IPS-15b (cell line): ENCODE data around the gene ATG7.
"Not testable (repeated sequence)": the region's sequence is repeated elsewhere in the genome, so short reads cannot be mapped to it uniquely, and the experiment has no call there.

Experiments used
- H3K27me3 ChIP-seq: one replicate; pipeline ENCODE4 v1.6.1; 2013; ENCODE audit warnings: low read length; ENCODE audit not compliant: control insufficient read depth, insufficient read depth
- H3K36me3 ChIP-seq: one replicate; pipeline ENCODE4 v1.6.1; 2013; ENCODE audit warnings: low read length; ENCODE audit not compliant: control insufficient read depth, insufficient read depth
- H3K4me1 ChIP-seq: one replicate; pipeline ENCODE4 v1.6.1; 2013; ENCODE audit warnings: mild to moderate bottlenecking, low read length; ENCODE audit not compliant: control insufficient read depth, insufficient read depth
- H3K4me3 ChIP-seq: one replicate; pipeline ENCODE4 v1.5.1; 2013; ENCODE audit warnings: low read depth, low read length
- H3K9ac ChIP-seq: one replicate; pipeline ENCODE4 v1.6.1; 2013; ENCODE audit warnings: low read depth, mild to moderate bottlenecking, low read length
- H3K9me3 ChIP-seq: one replicate; pipeline ENCODE4 v1.6.1; 2013; ENCODE audit warnings: mild to moderate bottlenecking, low read length; ENCODE audit not compliant: control insufficient read depth, insufficient read depth

The ATG7 gene

GRCh38 chr3:11591391-11592282 is 319.4 kb downstream of the ATG7 start:
- peaks cover 37% of the 10 kb centered on the region for H3K4me1 ChIP-seq
- H3K27me3 ChIP-seq = no peaks in the 10 kb centered on the region
- no peaks in the 10 kb centered on the region for H3K9me3 ChIP-seq
- H3K9ac ChIP-seq = no peak overlapping the region
- H3K36me3 ChIP-seq = no peaks in the 10 kb centered on the region
- H3K4me3 ChIP-seq = no peak overlapping the region

DNA sequence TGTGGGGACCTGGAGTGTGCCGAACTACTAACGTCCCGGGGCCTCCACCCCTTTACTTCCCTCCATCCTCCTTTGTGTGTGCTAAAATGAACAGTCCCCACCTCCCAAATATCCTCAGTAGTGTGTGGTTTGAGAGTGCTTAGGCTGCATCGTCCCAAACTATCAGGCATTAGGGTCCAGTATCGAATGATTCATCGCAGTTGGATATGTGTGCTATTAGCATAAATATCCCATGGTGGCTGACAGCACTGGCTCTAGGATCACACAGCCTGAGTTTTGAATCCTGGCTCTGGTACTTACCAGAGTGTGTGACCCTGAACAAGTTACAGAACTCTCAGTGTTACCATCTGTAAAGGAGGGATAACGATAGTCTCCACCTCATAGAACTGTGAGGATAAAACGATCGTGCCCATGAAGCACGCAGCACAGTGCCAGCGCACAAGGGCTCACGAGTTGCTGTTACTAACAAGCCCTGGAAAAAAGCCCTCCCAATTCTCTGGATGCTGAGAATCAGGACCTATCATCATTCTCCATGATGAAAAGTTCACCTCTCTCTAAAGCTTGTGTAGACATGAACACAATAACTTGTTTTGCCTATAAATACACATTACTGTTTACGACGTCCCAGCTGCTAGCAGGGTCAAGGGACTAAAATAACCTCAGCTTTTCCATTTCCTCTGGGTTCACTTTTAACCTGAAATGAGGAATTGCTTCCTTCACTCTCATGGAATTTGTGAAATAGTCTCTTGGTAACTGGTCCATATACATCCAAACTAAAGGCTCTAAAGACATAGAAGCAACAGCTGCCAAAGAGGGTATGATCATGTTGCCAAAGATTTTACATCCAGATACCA is 320.5 kb downstream of the ATG7 start:
- peaks cover 37% of the 10 kb centered on the region for H3K4me1 ChIP-seq

DNA sequence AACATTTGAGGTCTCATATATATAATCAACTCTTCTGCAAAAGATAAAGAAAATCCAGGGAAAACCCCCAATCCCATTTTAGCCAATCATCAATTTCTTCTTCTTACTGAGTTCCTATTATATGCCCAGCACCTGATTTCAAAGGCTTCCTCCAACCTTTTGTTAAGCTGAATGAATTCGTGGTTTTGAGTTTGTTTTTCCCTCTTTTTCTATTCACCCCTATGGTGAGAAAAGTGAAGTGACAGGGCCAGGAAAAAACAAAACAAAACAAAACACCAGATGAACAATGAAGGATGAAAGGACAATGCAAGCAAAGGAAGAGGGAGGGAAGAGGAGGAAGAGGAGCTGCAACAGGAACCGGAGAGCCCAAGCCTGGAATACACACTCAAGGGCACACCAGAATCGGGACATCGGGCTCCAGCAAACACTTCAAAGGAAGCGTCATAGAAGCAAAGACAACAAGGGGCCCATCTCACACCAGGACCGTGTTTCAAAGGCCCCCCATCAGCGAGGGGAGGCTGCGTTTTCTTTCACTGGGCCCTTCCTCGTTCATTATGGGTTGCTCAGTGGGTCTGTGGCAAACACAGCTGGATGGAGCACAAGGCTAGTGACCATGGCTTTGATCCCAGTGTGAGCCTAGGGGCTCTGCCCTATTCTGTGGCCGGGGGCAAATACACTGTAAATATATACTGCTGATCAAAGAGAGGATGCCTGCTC is 321.3 kb downstream of the ATG7 start:
- no peaks in the 10 kb centered on the region for H3K36me3 ChIP-seq
- H3K9ac ChIP-seq = no peak overlapping the region
- no peaks in the 10 kb centered on the region for H3K9me3 ChIP-seq
- no peaks in the 10 kb centered on the region for H3K27me3 ChIP-seq
- peaks cover 37% of the 10 kb centered on the region for H3K4me1 ChIP-seq
- no peak overlapping the region for H3K4me3 ChIP-seq

More for the DNA sequence above, 320.5 kb downstream of the ATG7 start:
- Histone ChIP-seq H3K36me3 (no peaks in the 10 kb centered on the region), H3K9me3 (no peaks in the 10 kb centered on the region), H3K4me3 (no peak overlapping the region), H3K27me3 (no peaks in the 10 kb centered on the region), H3K9ac (no peak overlapping the region)

GRCh38 chr3:11595024-11595423 is 322.8 kb downstream of the ATG7 start:
- H3K27me3 ChIP-seq, H3K9me3 ChIP-seq, H3K9ac ChIP-seq, H3K4me3 ChIP-seq, H3K36me3 ChIP-seq: not testable (repeated sequence)
- peaks cover 38% of the 10 kb centered on the region for H3K4me1 ChIP-seq

DNA sequence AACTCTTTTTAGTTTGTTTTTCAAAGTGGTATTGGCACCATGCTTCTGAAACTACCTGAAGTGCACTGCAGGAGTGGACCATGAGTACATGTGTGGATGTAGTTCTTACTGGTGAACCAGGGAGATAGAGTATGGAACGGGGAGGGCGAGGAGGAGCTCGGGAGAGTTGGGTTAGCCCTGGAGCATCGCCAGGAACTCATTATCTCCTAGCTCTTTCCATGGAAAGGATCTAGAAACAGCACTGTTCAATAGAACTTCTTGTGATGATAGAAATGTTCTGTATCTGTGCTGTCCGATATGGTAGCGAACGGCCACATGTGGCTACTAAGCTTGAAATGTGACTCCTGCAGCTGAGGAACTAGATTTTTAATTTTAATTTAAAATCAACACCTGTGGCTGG is 324.2 kb downstream of the ATG7 start:
- H3K4me1 ChIP-seq = peaks cover 40% of the 10 kb centered on the region
- H3K4me3 ChIP-seq = no peak overlapping the region
- H3K9ac ChIP-seq = no peak overlapping the region
- no peaks in the 10 kb centered on the region for H3K27me3 ChIP-seq
- H3K36me3 ChIP-seq = no peaks in the 10 kb centered on the region
- no peaks in the 10 kb centered on the region for H3K9me3 ChIP-seq

GRCh38 chr3:11600501-11601282 is 328.5 kb downstream of the ATG7 start:
- H3K9ac ChIP-seq = no peak overlapping the region
- H3K9me3 ChIP-seq = no peaks in the 10 kb centered on the region
- H3K4me1 ChIP-seq = peaks cover 30% of the 10 kb centered on the region
- H3K36me3 ChIP-seq = no peaks in the 10 kb centered on the region
- H3K27me3 ChIP-seq = no peaks in the 10 kb centered on the region
- H3K4me3 ChIP-seq = no peak overlapping the region

GRCh38 chr3:11601446-11602238 is 329.4 kb downstream of the ATG7 start:
- Histone ChIP-seq H3K9me3 (no peaks in the 10 kb centered on the region), H3K4me1 (peaks cover 30% of the 10 kb centered on the region), H3K36me3 (no peaks in the 10 kb centered on the region), H3K4me3 (no peak overlapping the region), H3K9ac (no peak overlapping the region), H3K27me3 (no peaks in the 10 kb centered on the region)

DNA sequence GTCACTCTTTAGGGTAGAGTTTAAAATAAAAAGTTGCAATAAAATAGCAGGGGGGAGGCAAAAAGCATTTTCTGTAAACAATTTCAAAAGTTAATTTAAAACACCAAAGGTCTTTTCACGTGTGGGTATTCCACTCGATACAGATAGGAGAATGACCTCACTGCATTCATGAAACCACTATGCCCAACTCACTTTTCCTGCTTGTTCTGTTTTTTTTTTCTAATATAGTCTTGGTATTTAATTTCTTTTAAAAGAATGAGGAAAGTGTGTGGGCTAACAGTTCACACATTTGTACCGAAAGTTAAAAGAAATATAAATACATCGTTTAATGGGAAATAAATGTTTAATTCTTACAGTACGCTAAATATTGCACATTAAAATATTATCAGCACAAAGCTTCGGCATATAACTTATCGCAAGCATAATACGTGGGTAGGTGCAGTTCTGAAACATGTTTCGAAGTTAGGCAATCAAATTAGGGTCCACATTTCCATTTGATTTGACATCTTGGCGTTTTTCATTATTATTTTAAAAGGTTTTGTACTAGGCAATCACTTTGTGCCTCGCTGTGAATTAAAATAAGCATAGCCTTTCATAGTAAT is 330.1 kb downstream of the ATG7 start:
- Histone ChIP-seq H3K4me1 (peaks cover 30% of the 10 kb centered on the region), H3K27me3 (no peaks in the 10 kb centered on the region), H3K36me3 (no peaks in the 10 kb centered on the region), H3K9ac (no peak overlapping the region), H3K4me3 (no peak overlapping the region), H3K9me3 (no peaks in the 10 kb centered on the region)

- Histone ChIP-seq H3K4me3 (no peak overlapping the region), H3K9me3 (no peaks in the 10 kb centered on the region), H3K36me3 (no peaks in the 10 kb centered on the region), H3K4me1 (peaks cover 30% of the 10 kb centered on the region), H3K27me3 (no peaks in the 10 kb centered on the region), H3K9ac (no peak overlapping the region)
Observed at GRCh38 chr3:11602886-11603527, 330.8 kb downstream of the ATG7 start.

- H3K36me3 ChIP-seq = no peaks in the 10 kb centered on the region
- no peak overlapping the region for H3K4me3 ChIP-seq
- no peak overlapping the region for H3K9ac ChIP-seq
- H3K4me1 ChIP-seq = peaks cover 30% of the 10 kb centered on the region
- H3K9me3 ChIP-seq = no peaks in the 10 kb centered on the region
- H3K27me3 ChIP-seq = no peaks in the 10 kb centered on the region
Observed at GRCh38 chr3:11603628-11604027, 331.4 kb downstream of the ATG7 start.
